Caco-2 (cell line): Measurements from ENCODE around the gene NKX1-1. TPM values are rescaled to one million over a fixed set of nuclear protein-coding genes. Genes with fewer than 3 reads are reported as not detected.
"Not testable (repeated sequence)": the region's sequence is repeated elsewhere in the genome, so short reads cannot be mapped to it uniquely, and the experiment has no call there.

Source experiments
- BruUV-seq: library from RNA; stranded (reverse); fragments of 400-500 nt; replicated peaks from 2 replicates; lab custom pipeline; 2021; lab: Mats Ljungman, UMichigan
- CTCF ChIA-PET: fragments of 300-600 bp; sonication (Branson Sonifier 250); formaldehyde crosslinking; loops from one replicate; lab custom pipeline; 2022; ENCODE audit warnings: antibody characterized with exemption; lab: Charles Lee
- POLR2A ChIA-PET: fragments of 300-600 bp; sonication (Branson Sonifier 250); formaldehyde crosslinking; loops from one replicate; lab custom pipeline; 2022; ENCODE audit warnings: antibody characterized with exemption; lab: Charles Lee
- DNase-seq, 2 experiments: peaks; one replicate each; pipeline versions ENCODE4 v3.0.0 to v3.0.0-alpha.2; 2020 to 2022
- H3K27me3 ChIP-seq: replicated peaks from 2 replicates; pipeline ENCODE4 v1.6.0; 2011; ENCODE audit warnings: low read length; ENCODE audit not compliant: control insufficient read depth, insufficient read depth
- H3K36me3 ChIP-seq: 2 replicates; pipeline ENCODE4 v1.5.1; 2011; ENCODE audit warnings: low read length; ENCODE audit not compliant: control insufficient read depth, insufficient read depth
- H3K4me1 ChIP-seq: fragments of 250-450 bp; sonication (Bioruptor Pico); 2 replicates; pipeline ENCODE4 v1.5.1; 2020; ENCODE audit warnings: mild to moderate bottlenecking
- H3K4me3 ChIP-seq: 2 replicates; pipeline ENCODE4 v1.5.1; 2011; ENCODE audit warnings: low read depth, mild to moderate bottlenecking, control low read depth, low read length
- H3K9me3 ChIP-seq: fragments of 250-450 bp; sonication (Bioruptor Pico); 2 replicates; pipeline ENCODE4 v1.5.1; 2020; ENCODE audit warnings: mild to moderate bottlenecking, moderate library complexity
- H3K27ac Mint-ChIP-seq: one replicate; pipeline ENCODE4 v1.8.0; 2022; ENCODE audit warnings: mixed read lengths; ENCODE audit not compliant: unreplicated experiment
- H3K27me3 Mint-ChIP-seq: one replicate; pipeline ENCODE4 v1.8.0; 2022; ENCODE audit warnings: mixed read lengths; ENCODE audit not compliant: insufficient read depth, unreplicated experiment
- H3K36me3 Mint-ChIP-seq: one replicate; pipeline ENCODE4 v1.8.0; 2022; ENCODE audit warnings: mild to moderate bottlenecking, mixed read lengths; ENCODE audit not compliant: insufficient read depth, unreplicated experiment
- H3K4me1 Mint-ChIP-seq: one replicate; pipeline ENCODE4 v1.8.0; 2022; ENCODE audit warnings: low read depth, mixed read lengths; ENCODE audit not compliant: unreplicated experiment
- H3K4me3 Mint-ChIP-seq: one replicate; pipeline ENCODE4 v1.8.0; 2022; ENCODE audit warnings: mild to moderate bottlenecking, moderate library complexity, mixed read lengths; ENCODE audit not compliant: unreplicated experiment
- H3K9me3 Mint-ChIP-seq: one replicate; pipeline ENCODE4 v1.8.0; 2022; ENCODE audit warnings: mixed read lengths; ENCODE audit not compliant: unreplicated experiment
- intact Hi-C: fragments of 100-400 bp; cut with micrococcal nuclease; formaldehyde crosslinking; loops from one replicate; pipeline ENCODE4 v1.10.0; 2022; ENCODE audit not compliant: unreplicated experiment
- total RNA-seq: library from RNA; stranded (reverse); gene quantifications from 2 replicates; pipeline ENCODE4 v1.2.3, GENCODE V29; 2022
- TF ChIP-seq, protein P1 (sequence below), 2 experiments: fragments of 200-600 bp in 1 of 2; IDR thresholded peaks; 1 replicate in 1 of 2; 2 replicates in 1 of 2; pipeline versions ENCODE4 v1.5.1 to v1.8.0; 2011 to 2022; ENCODE audit warnings: antibody characterized with exemption in 1 of 2, control low read depth in 1 of 2, inconsistent platforms in 1 of 2, low read depth in 1 of 2, low read length in 1 of 2, mild to moderate bottlenecking in 1 of 2, moderate library complexity in 1 of 2; ENCODE audit not compliant: insufficient read depth in 1 of 2, severe bottlenecking in 1 of 2, unreplicated experiment in 1 of 2

Gene NKX1-1
- total RNA-seq, 1 experiment from 2014 or later = not detected

DNA sequence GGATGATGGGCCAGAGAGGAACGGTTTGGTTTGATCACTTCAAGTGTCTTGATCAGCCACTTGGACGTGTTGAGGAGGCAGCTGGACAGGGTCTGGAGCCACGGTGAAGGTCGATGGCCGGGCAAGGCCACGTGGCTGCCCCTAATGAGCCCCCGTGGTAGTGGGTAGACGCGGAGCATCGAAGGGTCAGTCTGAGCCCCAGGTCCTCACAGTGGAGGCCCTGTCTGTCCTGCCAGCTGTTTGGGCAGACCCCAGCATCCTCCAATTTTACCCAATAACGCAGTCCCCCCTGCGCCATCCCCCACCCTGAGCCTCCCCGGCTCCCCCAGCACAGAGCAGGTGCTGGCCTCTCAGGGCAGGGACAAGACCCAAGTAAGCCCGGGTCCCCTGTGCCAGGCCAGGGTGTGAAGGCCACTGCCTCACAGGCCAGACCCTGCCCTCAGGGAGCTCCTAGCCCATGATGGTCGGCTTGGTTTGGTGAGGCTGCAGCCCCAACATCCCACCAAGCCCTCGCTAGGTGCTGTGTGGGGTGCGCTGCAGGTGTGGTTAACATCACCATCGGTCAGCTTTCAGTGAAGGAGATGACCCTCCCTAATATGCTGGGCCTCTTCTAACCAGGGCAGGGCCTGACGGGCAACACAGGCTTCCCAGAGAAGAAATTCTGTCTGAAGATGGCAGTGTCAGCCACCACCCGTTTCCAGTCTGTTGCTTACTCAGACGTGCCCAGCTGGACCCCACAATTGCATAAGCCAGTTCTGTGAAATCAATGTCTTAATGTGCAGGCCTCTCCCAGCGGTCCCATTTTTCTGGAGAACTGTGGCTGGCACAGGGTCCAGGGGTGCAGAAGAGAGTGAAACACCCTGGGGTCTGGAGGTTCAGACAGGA lies 40.5 kb upstream of the NKX1-1 start:
- Mint-ChIP-seq H3K4me1 (no peaks in the 10 kb centered on the region), H3K27me3 (peaks cover 3% of the 10 kb centered on the region), H3K36me3 (no peaks in the 10 kb centered on the region), H3K27ac (no peak overlapping the region), H3K9me3 (no peaks in the 10 kb centered on the region), H3K4me3 (no peak overlapping the region)
- Histone ChIP-seq H3K4me1 (no peaks in the 10 kb centered on the region), H3K27me3 (no peaks in the 10 kb centered on the region; the same call in 1 of the 2 replicates), H3K4me3 (no peak overlapping the region), H3K9me3 (no peaks in the 10 kb centered on the region), H3K36me3 (no peaks in the 10 kb centered on the region)
- ChIA-PET CTCF (no interaction called here), POLR2A (no interaction called here)
- TF ChIP-seq, protein P1, sequence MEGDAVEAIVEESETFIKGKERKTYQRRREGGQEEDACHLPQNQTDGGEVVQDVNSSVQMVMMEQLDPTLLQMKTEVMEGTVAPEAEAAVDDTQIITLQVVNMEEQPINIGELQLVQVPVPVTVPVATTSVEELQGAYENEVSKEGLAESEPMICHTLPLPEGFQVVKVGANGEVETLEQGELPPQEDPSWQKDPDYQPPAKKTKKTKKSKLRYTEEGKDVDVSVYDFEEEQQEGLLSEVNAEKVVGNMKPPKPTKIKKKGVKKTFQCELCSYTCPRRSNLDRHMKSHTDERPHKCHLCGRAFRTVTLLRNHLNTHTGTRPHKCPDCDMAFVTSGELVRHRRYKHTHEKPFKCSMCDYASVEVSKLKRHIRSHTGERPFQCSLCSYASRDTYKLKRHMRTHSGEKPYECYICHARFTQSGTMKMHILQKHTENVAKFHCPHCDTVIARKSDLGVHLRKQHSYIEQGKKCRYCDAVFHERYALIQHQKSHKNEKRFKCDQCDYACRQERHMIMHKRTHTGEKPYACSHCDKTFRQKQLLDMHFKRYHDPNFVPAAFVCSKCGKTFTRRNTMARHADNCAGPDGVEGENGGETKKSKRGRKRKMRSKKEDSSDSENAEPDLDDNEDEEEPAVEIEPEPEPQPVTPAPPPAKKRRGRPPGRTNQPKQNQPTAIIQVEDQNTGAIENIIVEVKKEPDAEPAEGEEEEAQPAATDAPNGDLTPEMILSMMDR (IDR thresholded peaks at IDR 0.05; ENCODE audit: insufficient read depth in 1 of 2, low read depth in 1 of 2, low read length in 1 of 2, severe bottlenecking in 1 of 2, unreplicated experiment in 1 of 2) = no peak
- no peak for DNase-seq
- BruUV-seq = no TSS peak
- intact Hi-C loops = no loop called here

DNA sequence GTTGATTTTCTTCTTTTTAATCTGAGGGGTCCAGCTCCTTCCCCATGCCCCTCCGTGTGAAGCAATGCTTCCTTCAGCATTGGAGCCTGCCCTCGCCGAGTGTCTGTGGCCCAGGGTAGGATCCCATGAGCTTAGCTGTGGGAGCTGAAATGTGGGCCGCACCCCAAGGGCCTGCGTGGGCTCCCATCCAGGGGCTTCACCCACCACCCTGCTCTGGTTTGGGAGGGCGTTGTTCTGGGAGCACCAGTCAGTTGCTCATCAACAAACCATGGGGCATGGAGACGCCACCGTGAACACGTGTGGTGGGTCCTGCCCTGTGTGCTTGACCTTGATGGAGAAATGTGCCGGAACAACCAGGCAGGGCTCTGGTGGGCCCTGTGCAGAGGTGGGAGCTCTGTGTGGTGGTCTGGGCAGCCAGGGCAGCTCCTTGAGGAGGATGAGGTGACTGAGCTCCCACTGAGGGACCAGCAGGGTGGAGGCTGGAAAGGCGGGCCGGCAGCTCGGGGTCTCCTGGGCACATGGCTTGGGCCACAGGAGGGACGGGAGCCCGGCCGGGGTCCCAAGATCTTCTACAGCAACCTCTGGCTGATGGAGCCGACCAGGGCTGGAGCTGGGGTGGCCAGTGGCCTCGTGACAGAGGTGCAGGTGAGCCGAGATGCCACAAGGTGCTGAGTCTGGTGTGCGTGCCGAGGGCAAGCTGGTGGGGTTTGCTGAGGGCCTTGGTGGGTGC lies 39.6 kb upstream of the NKX1-1 start:
- H3K4me3 Mint-ChIP-seq = no peak overlapping the region
- peaks cover 3% of the 10 kb centered on the region for H3K27me3 Mint-ChIP-seq
- H3K9me3 Mint-ChIP-seq = no peaks in the 10 kb centered on the region
- DNase-seq = no peak
- no peak overlapping the region for H3K27ac Mint-ChIP-seq
- H3K4me1 ChIP-seq = no peaks in the 10 kb centered on the region
- H3K4me3 ChIP-seq = no peak overlapping the region
- ChIA-PET POLR2A (no interaction called here), CTCF (no interaction called here)
- BruUV-seq = no TSS peak
- no peaks in the 10 kb centered on the region for H3K36me3 ChIP-seq
- H3K9me3 ChIP-seq = no peaks in the 10 kb centered on the region
- no peaks in the 10 kb centered on the region; the same call in 1 of the 2 replicates for H3K27me3 ChIP-seq
- intact Hi-C loops = no loop called here
- TF ChIP-seq, protein P1 (IDR thresholded peaks at IDR 0.05; ENCODE audit: insufficient read depth in 1 of 2, low read depth in 1 of 2, low read length in 1 of 2, severe bottlenecking in 1 of 2, unreplicated experiment in 1 of 2) = no peak
- no peaks in the 10 kb centered on the region for H3K4me1 Mint-ChIP-seq
- H3K36me3 Mint-ChIP-seq = no peaks in the 10 kb centered on the region

DNA sequence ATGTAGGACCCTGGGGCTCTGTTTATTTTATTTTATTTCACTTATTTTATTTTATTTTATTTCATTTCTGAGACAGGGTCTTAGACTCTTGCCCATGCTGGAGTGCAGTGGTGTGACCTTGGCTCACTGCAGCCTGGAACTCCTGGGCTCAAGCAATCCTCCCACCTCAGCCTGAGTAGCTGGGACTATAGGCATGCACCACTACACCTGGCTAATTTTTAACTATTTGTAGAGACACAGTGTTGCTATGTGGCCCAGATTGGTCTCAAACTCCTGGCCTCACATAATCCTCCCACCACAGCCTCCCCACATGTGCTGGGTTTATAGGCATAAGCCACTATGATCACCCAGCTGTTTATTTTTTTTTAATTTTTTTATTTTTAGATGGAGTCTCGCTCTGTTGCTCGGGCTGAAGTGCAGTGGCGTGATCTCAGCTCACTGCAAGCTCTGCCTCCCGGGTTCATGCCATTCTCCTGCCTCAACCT lies 37.5 kb upstream of the NKX1-1 start:
- H3K27ac Mint-ChIP-seq, H3K4me1 Mint-ChIP-seq, CTCF ChIA-PET, intact Hi-C loops, DNase-seq, H3K4me3 ChIP-seq, H3K36me3 Mint-ChIP-seq, H3K4me1 ChIP-seq, H3K27me3 ChIP-seq, H3K9me3 Mint-ChIP-seq, H3K27me3 Mint-ChIP-seq, H3K9me3 ChIP-seq, H3K4me3 Mint-ChIP-seq, POLR2A ChIA-PET, H3K36me3 ChIP-seq, BruUV-seq: not testable (repeated sequence)
